ENCODE measurements around the gene CCNK. TPM values are rescaled to one million over a fixed set of nuclear protein-coding genes. Genes with fewer than 3 reads are reported as not detected.

Gene CCNK
- total RNA-seq, 1 experiment from 2014 or later: 80.1 TPM

GRCh38 chr14:99540196-99541032 lies 59.2 kb downstream of the CCNK start:
- H3K27ac ChIP-seq (ENCODE audit: insufficient read length, low read depth, low read length): no peak overlapping the region

More at GRCh38 chr14:99540196-99541032, 59.2 kb downstream of the CCNK start:
- H3K4me3 Mint-ChIP-seq: no peak overlapping the region; a peak in 1 of 5 replicates
- H3K56ac ChIP-seq (ENCODE audit: insufficient read length, low read depth, low read length): no peak overlapping the region
- H3K4me1 ChIP-seq (ENCODE audit: insufficient read depth, low read length): no peaks in the 10 kb centered on the region; the same call in 1 of the 2 replicates
- no peak overlapping the region for H3K23ac ChIP-seq (ENCODE audit: insufficient read length, low read depth, low read length)
- no peak overlapping the region for H4K8ac ChIP-seq (replicated peaks; ENCODE audit: insufficient read length, low read depth, low read length)
- no peak overlapping the region for H3K14ac ChIP-seq (ENCODE audit: insufficient read depth, low read length)
- no peak overlapping the region for H4K91ac ChIP-seq (ENCODE audit: insufficient read length, low read depth, low read length)
- no peaks in the 10 kb centered on the region for H3K36me3 Mint-ChIP-seq (ENCODE audit: insufficient read depth in 1 of 3, low read depth in 3 of 3)
- no peak overlapping the region for H2BK20ac ChIP-seq (ENCODE audit: low read depth, low read length, poor library complexity, severe bottlenecking)
- H3K9me3 Mint-ChIP-seq: no peaks in the 10 kb centered on the region
- no peak overlapping the region for H2BK12ac ChIP-seq (ENCODE audit: insufficient read length, low read depth, low read length)
- no peaks in the 10 kb centered on the region for H3K27me3 ChIP-seq (ENCODE audit: insufficient read depth, low read length)
- no peak overlapping the region for H3K18ac ChIP-seq (ENCODE audit: insufficient read length, low read depth, low read length)
- no CpG with 5 or more reads among the region's 15 CpGs for WGBS (ENCODE audit: extremely low coverage, insufficient read length, low lambda C conversion rate)
- H3K9ac ChIP-seq (ENCODE audit: extremely low read depth, insufficient read length, low read length): no peak overlapping the region
- peaks cover 4% of the 10 kb centered on the region for H4K20me1 ChIP-seq (ENCODE audit: control insufficient read depth, insufficient read depth, insufficient read length)
- H3K79me1 ChIP-seq (ENCODE audit: insufficient read depth, low read depth, low read length, poor library complexity, severe bottlenecking): peaks cover 3% of the 10 kb centered on the region
- H3K4ac ChIP-seq (ENCODE audit: low read depth, low read length): no peak overlapping the region
- H3K27me3 Mint-ChIP-seq (ENCODE audit: low read depth): no peaks in the 10 kb centered on the region; the same call in 1 of the 2 replicates
- H3K4me1 Mint-ChIP-seq: peaks cover 47 to 67% of the 10 kb centered on the region in 2 experiments
- H2BK120ac ChIP-seq (ENCODE audit: low read depth, low read length, poor library complexity, severe bottlenecking): no peak overlapping the region
- no peak overlapping the region for H3T11ph ChIP-seq (ENCODE audit: low read length)
- H2BK5ac ChIP-seq (ENCODE audit: insufficient read length, low read length): no peak overlapping the region
- no peak overlapping the region for H2AK5ac ChIP-seq (ENCODE audit: insufficient read length, low read length)
- H3K23me2 ChIP-seq (ENCODE audit: insufficient read length, low read depth, low read length, poor library complexity, severe bottlenecking): no peaks in the 10 kb centered on the region
- H3K79me2 ChIP-seq (ENCODE audit: insufficient read depth, low read length): no peaks in the 10 kb centered on the region; the same call in 1 of the 2 replicates
- DNase-seq: no peak
- H3K9me3 ChIP-seq (ENCODE audit: control insufficient read depth, low read depth, low read length): no peaks in the 10 kb centered on the region
- H4K5ac ChIP-seq (ENCODE audit: insufficient read length, low read depth, low read length): no peak overlapping the region
- no peak for TF ChIP-seq CTCF (conservative IDR thresholded peaks at IDR 0.05)
- H2BK15ac ChIP-seq (ENCODE audit: low read depth, low read length): no peak overlapping the region
- peak overlapping the region in 2 of 3 experiments; percentile 51 to 79; a peak in 1 of 7 replicates for H3K27ac Mint-ChIP-seq
- no peak overlapping the region for H2AFZ ChIP-seq (ENCODE audit: low read length)
- no peak overlapping the region for H3K4me2 ChIP-seq (ENCODE audit: insufficient read depth, insufficient read length, low read length)
